ENCODE data around the gene NRDE2.
"Not testable (repeated sequence)": the region's sequence is repeated elsewhere in the genome, so short reads cannot be mapped to it uniquely, and the experiment has no call there.

The NRDE2 gene

GRCh38 chr14:90246936-90247335, 84.8 kb downstream of the NRDE2 start:
- Histone ChIP-seq H3K9me3 (ENCODE audit: severe bottlenecking) (no peaks in the 10 kb centered on the region), H3K36me3 (ENCODE audit: low read depth) (no peaks in the 10 kb centered on the region), H3K27ac (ENCODE audit: poor library complexity, severe bottlenecking) (no peak overlapping the region), H3K4me3 (ENCODE audit: severe bottlenecking) (no peak overlapping the region), H3K27me3 (ENCODE audit: insufficient read depth, poor library complexity, severe bottlenecking) (no peaks in the 10 kb centered on the region), H3K4me1 (ENCODE audit: insufficient read depth, poor library complexity, severe bottlenecking) (no peaks in the 10 kb centered on the region)
- DNase-seq (ENCODE audit: low spot score) (no peak), ATAC-seq (ENCODE audit: low read depth) (no peak)
- no peak for TF ChIP-seq CTCF (IDR thresholded peaks at IDR 0.05; ENCODE audit: poor library complexity, severe bottlenecking)

- no peak overlapping the region for H3K27ac ChIP-seq (ENCODE audit: poor library complexity, severe bottlenecking)
- peaks cover 13% of the 10 kb centered on the region for H3K9me3 ChIP-seq (ENCODE audit: severe bottlenecking)
- no peaks in the 10 kb centered on the region for H3K36me3 ChIP-seq (ENCODE audit: low read depth)
- H3K4me3 ChIP-seq (ENCODE audit: severe bottlenecking) = no peak overlapping the region
- no peak for TF ChIP-seq CTCF (IDR thresholded peaks at IDR 0.05; ENCODE audit: poor library complexity, severe bottlenecking)
- no peaks in the 10 kb centered on the region for H3K27me3 ChIP-seq (ENCODE audit: insufficient read depth, poor library complexity, severe bottlenecking)
- no peaks in the 10 kb centered on the region for H3K4me1 ChIP-seq (ENCODE audit: insufficient read depth, poor library complexity, severe bottlenecking)
- DNase-seq (ENCODE audit: low spot score) = no peak
- ATAC-seq (ENCODE audit: low read depth) = no peak
Measured at GRCh38 chr14:90242444-90242843, 89.3 kb downstream of the NRDE2 start.

GRCh38 chr14:90239139-90239538, 92.6 kb downstream of the NRDE2 start:
- Histone ChIP-seq H3K36me3 (ENCODE audit: low read depth) (no peaks in the 10 kb centered on the region), H3K4me3 (ENCODE audit: severe bottlenecking) (no peak overlapping the region), H3K4me1 (ENCODE audit: insufficient read depth, poor library complexity, severe bottlenecking) (no peaks in the 10 kb centered on the region), H3K27ac (ENCODE audit: poor library complexity, severe bottlenecking) (no peak overlapping the region), H3K9me3 (ENCODE audit: severe bottlenecking) (peaks cover 13% of the 10 kb centered on the region), H3K27me3 (ENCODE audit: insufficient read depth, poor library complexity, severe bottlenecking) (no peaks in the 10 kb centered on the region)
- no peak for ATAC-seq (ENCODE audit: low read depth)
- no peak for DNase-seq (ENCODE audit: low spot score)
- no peak for TF ChIP-seq CTCF (IDR thresholded peaks at IDR 0.05; ENCODE audit: poor library complexity, severe bottlenecking)

- Histone ChIP-seq H3K27ac (ENCODE audit: poor library complexity, severe bottlenecking) (no peak overlapping the region), H3K9me3 (ENCODE audit: severe bottlenecking) (peaks cover 13% of the 10 kb centered on the region), H3K4me3 (ENCODE audit: severe bottlenecking) (no peak overlapping the region), H3K27me3 (ENCODE audit: insufficient read depth, poor library complexity, severe bottlenecking) (no peaks in the 10 kb centered on the region), H3K36me3 (ENCODE audit: low read depth) (no peaks in the 10 kb centered on the region), H3K4me1 (ENCODE audit: insufficient read depth, poor library complexity, severe bottlenecking) (no peaks in the 10 kb centered on the region)
- ATAC-seq (ENCODE audit: low read depth) = peak; percentile 85
- peak; percentile 98 for TF ChIP-seq CTCF (IDR thresholded peaks at IDR 0.05; ENCODE audit: poor library complexity, severe bottlenecking)
- DNase-seq (ENCODE audit: low spot score) = no peak
Measured at GRCh38 chr14:90235179-90235976, 96.4 kb downstream of the NRDE2 start.

GRCh38 chr14:90229942-90230341, 101.8 kb downstream of the NRDE2 start:
- ATAC-seq (ENCODE audit: low read depth); H3K4me1 ChIP-seq (ENCODE audit: insufficient read depth, poor library complexity, severe bottlenecking); H3K27me3 ChIP-seq (ENCODE audit: insufficient read depth, poor library complexity, severe bottlenecking); H3K36me3 ChIP-seq (ENCODE audit: low read depth); H3K27ac ChIP-seq (ENCODE audit: poor library complexity, severe bottlenecking); H3K9me3 ChIP-seq (ENCODE audit: severe bottlenecking); DNase-seq (ENCODE audit: low spot score); H3K4me3 ChIP-seq (ENCODE audit: severe bottlenecking): not testable (repeated sequence)
